ENCODE data around the gene RAB31. TPM values are rescaled to one million over a fixed set of nuclear protein-coding genes. Genes with fewer than 3 reads are reported as not detected.
A peak's percentile ranks its signal among the peaks of the same experiment; 100 is the strongest.

RAB31 gene
- total RNA-seq, 4 donors from 2014 or later: 22.9 to 98.1 (median 34.3) TPM

DNA sequence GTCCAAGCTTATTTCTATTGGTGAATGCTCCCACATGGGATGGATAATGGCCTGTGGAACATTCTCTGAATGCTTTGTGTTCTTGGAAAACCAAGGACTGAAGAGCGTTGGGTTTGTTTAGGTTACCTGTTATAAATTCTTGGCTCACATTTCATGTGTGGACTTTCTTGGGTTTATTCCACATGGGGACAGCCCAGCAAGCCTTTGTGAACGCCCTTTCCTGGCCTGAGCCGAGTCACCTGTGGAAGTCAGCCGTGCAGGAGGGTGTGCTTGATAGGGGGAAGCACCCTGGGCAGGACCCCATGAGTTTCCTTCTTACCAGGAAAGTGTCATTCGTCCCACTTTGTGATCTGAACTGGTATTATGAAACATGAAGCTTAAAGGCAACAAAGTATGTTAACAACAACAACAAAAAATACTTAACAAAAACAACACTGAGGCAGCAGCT is 4.1 kb downstream of the RAB31 start:
- Histone ChIP-seq H3K27me3 (no peaks in the 10 kb centered on the region), H3K4me1 (no peaks in the 10 kb centered on the region), H3K36me3 (no peaks in the 10 kb centered on the region), H3K9me3 (no peaks in the 10 kb centered on the region), H3K27ac (peak overlapping the region in 1 of 2 donors; percentile 98), H3K4me3 (no peak overlapping the region)
- intact Hi-C loops (cut with DNase I; ENCODE audit: low total_unique reads): no loop called here
- DNase-seq: no peak
- TF ChIP-seq POLR2A (IDR thresholded peaks at IDR 0.05): no peak
- TF ChIP-seq, protein P1, sequence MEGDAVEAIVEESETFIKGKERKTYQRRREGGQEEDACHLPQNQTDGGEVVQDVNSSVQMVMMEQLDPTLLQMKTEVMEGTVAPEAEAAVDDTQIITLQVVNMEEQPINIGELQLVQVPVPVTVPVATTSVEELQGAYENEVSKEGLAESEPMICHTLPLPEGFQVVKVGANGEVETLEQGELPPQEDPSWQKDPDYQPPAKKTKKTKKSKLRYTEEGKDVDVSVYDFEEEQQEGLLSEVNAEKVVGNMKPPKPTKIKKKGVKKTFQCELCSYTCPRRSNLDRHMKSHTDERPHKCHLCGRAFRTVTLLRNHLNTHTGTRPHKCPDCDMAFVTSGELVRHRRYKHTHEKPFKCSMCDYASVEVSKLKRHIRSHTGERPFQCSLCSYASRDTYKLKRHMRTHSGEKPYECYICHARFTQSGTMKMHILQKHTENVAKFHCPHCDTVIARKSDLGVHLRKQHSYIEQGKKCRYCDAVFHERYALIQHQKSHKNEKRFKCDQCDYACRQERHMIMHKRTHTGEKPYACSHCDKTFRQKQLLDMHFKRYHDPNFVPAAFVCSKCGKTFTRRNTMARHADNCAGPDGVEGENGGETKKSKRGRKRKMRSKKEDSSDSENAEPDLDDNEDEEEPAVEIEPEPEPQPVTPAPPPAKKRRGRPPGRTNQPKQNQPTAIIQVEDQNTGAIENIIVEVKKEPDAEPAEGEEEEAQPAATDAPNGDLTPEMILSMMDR (IDR thresholded peaks at IDR 0.05): no peak

- DNase-seq: no peak
- no peaks in the 10 kb centered on the region for H3K27me3 ChIP-seq
- H3K4me1 ChIP-seq: no peaks in the 10 kb centered on the region
- no peak overlapping the region for H3K27ac ChIP-seq
- H3K36me3 ChIP-seq: no peaks in the 10 kb centered on the region
- no peak for TF ChIP-seq POLR2A (IDR thresholded peaks at IDR 0.05)
- TF ChIP-seq, protein P1 (IDR thresholded peaks at IDR 0.05): no peak
- intact Hi-C loops (cut with DNase I; ENCODE audit: low total_unique reads): no loop called here
- H3K9me3 ChIP-seq: no peaks in the 10 kb centered on the region
- no peak overlapping the region for H3K4me3 ChIP-seq
These were observed 4.5 kb downstream of the RAB31 start for GRCh38 chr18:9712611-9713010.

DNA sequence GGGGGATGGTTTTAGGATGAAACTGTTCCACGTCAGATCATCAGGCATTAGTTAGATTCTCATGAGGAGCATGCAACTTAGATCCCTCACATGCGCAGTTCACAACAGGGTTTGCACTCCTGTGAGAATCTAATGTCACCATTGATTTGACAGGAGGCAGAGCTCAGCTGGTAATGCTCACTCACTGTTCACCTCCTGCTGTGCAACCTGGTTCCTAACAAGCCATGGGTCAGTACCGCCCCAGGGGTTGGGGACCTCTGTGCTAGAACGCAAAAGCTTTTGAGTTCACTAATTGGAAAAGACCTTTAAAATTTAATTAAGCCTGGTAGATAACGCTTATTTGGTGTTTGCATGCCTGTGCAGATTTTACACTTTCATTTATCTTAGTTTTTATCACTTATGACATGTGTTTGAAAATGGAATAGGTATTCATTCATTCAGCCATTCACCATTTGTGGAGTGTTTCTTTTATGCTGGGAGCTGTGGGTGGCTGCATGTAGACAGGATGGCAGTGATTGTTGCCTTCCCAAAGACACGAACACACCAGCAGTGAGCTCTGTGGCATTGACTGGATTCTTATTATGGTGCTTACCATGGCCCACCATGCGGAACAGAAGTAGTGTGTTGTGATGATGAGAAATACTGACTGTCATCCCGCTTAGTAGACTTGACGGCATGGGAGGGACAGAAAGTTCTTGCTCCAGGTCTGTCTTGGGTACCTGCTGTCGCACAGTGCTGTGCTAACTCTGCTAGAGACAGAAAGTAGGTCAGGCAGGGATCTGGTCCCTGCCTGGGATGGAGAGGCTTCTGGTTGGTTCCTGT is 6.4 kb downstream of the RAB31 start:
- H3K27ac ChIP-seq: no peak overlapping the region
- H3K4me3 ChIP-seq: no peak overlapping the region
- DNase-seq: no peak
- H3K27me3 ChIP-seq: no peaks in the 10 kb centered on the region
- H3K36me3 ChIP-seq: no peaks in the 10 kb centered on the region
- peaks cover 0 to under 1% of the 10 kb centered on the region in 2 donors for H3K4me1 ChIP-seq
- H3K9me3 ChIP-seq: no peaks in the 10 kb centered on the region
- intact Hi-C loops (cut with DNase I; ENCODE audit: low total_unique reads): no loop called here
- TF ChIP-seq POLR2A (IDR thresholded peaks at IDR 0.05): no peak
- TF ChIP-seq, protein P1 (IDR thresholded peaks at IDR 0.05): no peak

GRCh38 chr18:9715088-9715343 is 6.9 kb downstream of the RAB31 start:
- no peaks in the 10 kb centered on the region for H3K27me3 ChIP-seq
- no peak for DNase-seq
- TF ChIP-seq, protein P1 (IDR thresholded peaks at IDR 0.05): no peak
- no peak for TF ChIP-seq POLR2A (IDR thresholded peaks at IDR 0.05)
- no peak overlapping the region for H3K27ac ChIP-seq
- no peak overlapping the region for H3K4me3 ChIP-seq
- no peaks in the 10 kb centered on the region for H3K36me3 ChIP-seq
- H3K4me1 ChIP-seq: peaks cover 0 to 5% of the 10 kb centered on the region in 2 donors
- no peaks in the 10 kb centered on the region for H3K9me3 ChIP-seq
- intact Hi-C loops (cut with DNase I; ENCODE audit: low total_unique reads): no loop called here

GRCh38 chr18:9715978-9716774 is 8.1 kb downstream of the RAB31 start:
- Histone ChIP-seq H3K27me3 (no peaks in the 10 kb centered on the region), H3K9me3 (no peaks in the 10 kb centered on the region)
- TF ChIP-seq POLR2A (IDR thresholded peaks at IDR 0.05): no peak
- TF ChIP-seq, protein P1 (IDR thresholded peaks at IDR 0.05): no peak

More at GRCh38 chr18:9715978-9716774, 8.1 kb downstream of the RAB31 start:
- no peak for DNase-seq
- intact Hi-C loops (cut with DNase I; ENCODE audit: low total_unique reads): no loop called here
- Histone ChIP-seq H3K4me1 (peaks cover 0 to 5% of the 10 kb centered on the region in 2 donors), H3K27ac (no peak overlapping the region), H3K4me3 (no peak overlapping the region), H3K36me3 (no peaks in the 10 kb centered on the region)

Measured in uterus (tissue), 4 donors.